GOT3 (cell line): ENCODE data around the gene ANKRD42.

Experiments
- DNase-seq: peaks from one replicate; lab custom pipeline; 2025; ENCODE audit warnings: mixed read lengths; lab: John Stamatoyannopoulos, UW

ANKRD42 gene

GRCh38 chr11:83287631-83288030 lies 94.1 kb downstream of the ANKRD42 start:
- no peak for DNase-seq

GRCh38 chr11:83292709-83293456 lies 99.4 kb downstream of the ANKRD42 start:
- DNase-seq, result no peak

GRCh38 chr11:83293457-83293774 lies 99.9 kb downstream of the ANKRD42 start:
- DNase-seq, result no peak

- DNase-seq, result no peak
Measured at GRCh38 chr11:83294208-83294607, 100.7 kb downstream of the ANKRD42 start.
